Cardiac fibroblast (primary cell): Measurements from ENCODE around the gene TMEM260.
A peak's percentile ranks its signal among the peaks of the same experiment; 100 is the strongest.

Source experiments
- DNase-seq, 2 donors: peaks; one replicate each; pipeline versions ENCODE4 v3.0.0 to v3.0.0-alpha.2; 2010; ENCODE audit warnings: low read depth in 2 of 2
- H3K4me3 ChIP-seq, 2 donors: replicated peaks in 1 of 2; 1 replicate in 1 of 2; 2 replicates in 1 of 2; pipeline ENCODE4 v1.5.1; 2011; ENCODE audit warnings: low read depth in 2 of 2, low read length in 2 of 2, mild to moderate bottlenecking in 2 of 2, moderate library complexity in 1 of 2
- CTCF ChIP-seq: IDR thresholded peaks from one replicate; pipeline ENCODE4 v1.5.1; 2011; ENCODE audit warnings: low read depth, mild to moderate bottlenecking, low read length, inconsistent platforms

The TMEM260 gene

GRCh38 chr14:56570295-56570694, 9.3 kb upstream of the TMEM260 start:
- no peak for DNase-seq
- no peak overlapping the region for H3K4me3 ChIP-seq
- no peak for TF ChIP-seq CTCF

GRCh38 chr14:56580221-56580711, 668 bp downstream of the TMEM260 start:
- no peak for DNase-seq
- peak overlapping the region; percentile 85 to 88 for H3K4me3 ChIP-seq
- TF ChIP-seq CTCF, result no peak

- peak overlapping the region in 1 of 2 donors; percentile 88 for H3K4me3 ChIP-seq
- no peak for TF ChIP-seq CTCF
- no peak for DNase-seq
Observed at GRCh38 chr14:56581041-56581727, 1.6 kb downstream of the TMEM260 start.

- TF ChIP-seq CTCF, result no peak
- H3K4me3 ChIP-seq, result no peak overlapping the region
- peak in 1 of 2 donors; percentile 45 for DNase-seq
Observed at GRCh38 chr14:56585461-56586084, 6.0 kb downstream of the TMEM260 start.

GRCh38 chr14:56587701-56588100, 8.1 kb downstream of the TMEM260 start:
- no peak overlapping the region for H3K4me3 ChIP-seq
- TF ChIP-seq CTCF, result no peak
- no peak for DNase-seq

- H3K4me3 ChIP-seq, result no peak overlapping the region
- DNase-seq, result peak in 1 of 2 donors; percentile 11
- TF ChIP-seq CTCF, result no peak
Observed at GRCh38 chr14:56590535-56590960, 10.9 kb downstream of the TMEM260 start.
